A204.1 (cell line): Measurements from ENCODE around the gene PDZRN3.
A peak's percentile ranks its signal among the peaks of the same experiment; 100 is the strongest.

ENCODE experiments used
- FAIRE-seq: peaks from 2 replicates; lab custom pipeline; 2012; peaks lifted over from hg19 to GRCh38; lab: Jason Lieb, UNC

The PDZRN3 gene

DNA sequence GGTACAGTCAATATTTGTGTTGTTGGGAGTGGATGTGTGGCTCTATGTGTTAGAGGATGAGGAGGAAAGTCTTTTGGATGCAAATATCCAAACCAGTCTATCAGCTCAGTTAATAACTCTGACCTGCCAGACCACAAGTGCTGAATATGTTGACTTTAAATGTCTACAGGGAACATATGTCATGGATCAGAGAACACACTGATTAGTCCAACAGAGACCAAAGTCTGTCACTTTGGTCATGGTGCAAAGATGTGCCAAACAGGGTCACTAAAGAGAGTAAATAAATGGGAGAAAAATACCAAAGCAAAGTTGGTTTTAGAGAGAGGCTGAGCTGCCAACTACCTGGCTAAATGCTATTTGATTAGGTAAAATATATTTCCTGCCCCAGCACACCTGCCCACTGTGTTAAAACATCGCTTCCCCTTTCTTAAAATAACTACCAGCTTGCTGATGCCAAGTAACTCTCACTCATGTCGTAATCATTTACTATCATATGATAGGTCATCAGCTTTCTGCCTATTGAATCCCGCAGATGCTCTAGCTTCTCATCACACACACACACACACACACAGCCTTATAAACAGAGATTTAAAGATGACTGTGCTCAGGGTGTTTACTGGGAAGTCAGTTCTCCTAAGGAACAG is 173.3 kb downstream of the PDZRN3 start:
- FAIRE-seq = no peak

DNA sequence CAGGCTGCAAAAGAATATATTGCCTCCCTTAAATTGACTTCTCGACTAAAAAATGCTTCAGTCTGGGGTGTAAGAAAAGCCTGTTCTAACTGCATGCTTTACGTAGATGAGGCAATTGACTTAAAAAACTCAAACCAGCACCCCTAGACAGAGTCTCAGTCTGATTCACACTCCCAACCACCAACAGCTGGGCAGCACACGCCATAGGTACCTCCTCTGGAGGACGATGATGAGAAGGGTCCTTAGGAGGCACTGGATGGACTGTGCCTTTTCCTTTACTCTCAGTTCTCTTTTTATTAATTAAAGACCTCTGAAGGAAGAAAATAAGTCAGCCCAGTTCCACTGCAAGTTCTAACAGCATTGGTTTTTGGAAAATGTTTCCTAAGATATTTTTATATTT is 175.0 kb downstream of the PDZRN3 start:
- FAIRE-seq = no peak

- no peak for FAIRE-seq
Measured at GRCh38 chr3:73448761-73449301, 175.9 kb downstream of the PDZRN3 start.

DNA sequence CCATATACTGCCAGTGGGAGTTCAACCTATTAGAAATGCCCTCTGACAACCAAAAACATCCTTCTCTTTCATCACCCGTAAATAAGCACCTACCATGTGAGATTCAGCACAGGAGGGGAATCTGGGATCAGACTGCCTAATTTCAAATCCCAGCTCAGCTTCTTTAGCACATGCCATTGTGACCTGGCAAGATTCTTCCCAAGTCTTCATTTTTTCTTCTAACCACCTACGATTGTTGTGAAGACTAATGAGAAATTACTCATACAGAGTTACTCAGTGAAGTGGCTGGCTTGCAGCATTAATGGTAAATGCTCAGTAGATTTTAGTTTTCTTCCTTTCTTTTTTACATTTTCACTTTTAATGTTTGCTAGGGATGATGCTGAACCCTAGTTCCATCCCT is 176.7 kb downstream of the PDZRN3 start:
- FAIRE-seq = no peak

- FAIRE-seq = no peak
Measured at GRCh38 chr3:73447111-73447510, 177.6 kb downstream of the PDZRN3 start.

DNA sequence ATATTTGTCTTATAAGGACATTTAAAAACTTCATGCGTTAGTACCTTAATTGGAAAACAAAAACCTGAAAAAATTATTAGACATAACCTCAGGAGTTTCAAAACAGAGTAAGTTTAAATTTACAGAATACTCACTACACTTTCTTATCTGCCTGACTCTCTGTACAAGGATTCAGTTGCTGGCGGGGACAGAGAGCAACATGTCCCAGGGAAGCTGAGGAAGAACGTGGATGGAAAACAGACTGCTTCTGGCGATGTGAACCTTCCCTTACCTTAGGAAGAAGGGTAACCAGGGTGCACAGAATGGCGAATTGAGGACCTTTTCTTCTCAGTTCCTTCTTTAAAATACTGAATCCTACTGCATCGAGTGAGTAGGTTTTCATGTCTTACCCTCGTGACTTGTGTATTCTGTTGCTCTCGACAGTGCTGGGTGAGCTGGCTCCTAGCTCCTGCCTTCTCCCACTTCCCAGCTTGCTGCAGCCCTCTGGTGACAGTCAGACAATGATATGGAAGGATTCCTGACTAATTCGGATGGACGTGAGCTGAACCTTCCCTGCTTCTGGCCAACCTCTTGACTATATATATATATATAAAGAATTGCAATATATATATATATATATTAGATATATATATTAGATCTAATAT is 178.2 kb downstream of the PDZRN3 start:
- no peak for FAIRE-seq

- no peak for FAIRE-seq
Measured at GRCh38 chr3:73442886-73443285, 181.9 kb downstream of the PDZRN3 start.

DNA sequence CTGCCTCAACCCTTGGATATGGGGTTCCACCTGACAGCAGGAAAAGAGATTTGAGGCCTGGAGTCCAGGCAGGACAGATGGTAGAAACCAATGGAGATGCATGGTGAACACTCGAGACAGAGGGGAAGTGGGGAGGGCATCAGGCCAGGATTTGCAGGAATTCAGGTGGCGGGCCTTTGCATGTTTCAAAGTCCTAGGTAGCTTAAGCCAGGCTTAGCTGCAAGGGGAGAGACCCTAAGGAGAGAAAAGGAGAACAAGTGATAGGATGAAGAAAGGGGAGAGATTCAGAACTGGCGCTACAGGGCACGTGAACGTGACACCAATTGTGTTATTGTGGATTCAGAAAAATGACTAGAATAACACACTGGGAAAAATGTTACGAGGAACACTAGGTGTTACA is 182.6 kb downstream of the PDZRN3 start:
- FAIRE-seq = no peak

DNA sequence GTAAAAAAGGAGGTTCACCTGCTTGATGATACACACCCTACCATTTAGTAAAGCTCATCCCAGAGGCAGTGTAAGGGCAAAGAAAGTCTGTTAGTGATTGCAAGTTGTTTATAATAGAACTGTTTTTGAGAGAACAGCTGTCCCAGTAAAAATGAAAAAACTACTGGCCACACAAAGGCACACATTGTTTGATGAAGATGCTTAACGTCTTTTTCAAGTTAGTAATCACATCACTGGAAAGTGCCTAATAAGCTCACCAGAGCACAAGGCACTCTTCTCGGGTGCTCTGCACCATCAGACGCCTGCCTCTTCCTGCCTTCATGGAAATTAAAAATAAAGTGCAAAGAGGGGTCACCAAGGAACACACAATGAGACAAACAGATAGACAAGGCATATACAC is 186.9 kb downstream of the PDZRN3 start:
- no peak for FAIRE-seq

GRCh38 chr3:73435055-73435454 is 189.7 kb downstream of the PDZRN3 start:
- no peak for FAIRE-seq

DNA sequence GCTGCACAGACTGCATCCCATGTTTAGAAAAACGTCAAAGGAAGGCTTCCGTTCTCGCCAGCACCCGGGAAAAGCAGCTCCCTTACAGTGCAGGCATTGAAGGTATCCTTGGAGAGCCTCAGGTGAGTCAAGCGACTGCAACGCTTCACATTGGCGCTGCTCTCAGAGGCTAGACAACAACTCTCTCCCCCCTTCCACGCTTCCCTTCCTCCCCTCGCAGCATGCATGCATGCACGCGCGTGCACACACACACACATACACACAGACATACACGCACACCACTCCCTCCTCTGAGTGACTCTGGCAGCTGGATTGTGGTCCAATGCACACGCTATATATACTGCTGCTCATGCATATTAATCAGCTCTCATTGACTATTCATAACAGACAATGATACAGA is 191.1 kb downstream of the PDZRN3 start:
- FAIRE-seq = no peak

DNA sequence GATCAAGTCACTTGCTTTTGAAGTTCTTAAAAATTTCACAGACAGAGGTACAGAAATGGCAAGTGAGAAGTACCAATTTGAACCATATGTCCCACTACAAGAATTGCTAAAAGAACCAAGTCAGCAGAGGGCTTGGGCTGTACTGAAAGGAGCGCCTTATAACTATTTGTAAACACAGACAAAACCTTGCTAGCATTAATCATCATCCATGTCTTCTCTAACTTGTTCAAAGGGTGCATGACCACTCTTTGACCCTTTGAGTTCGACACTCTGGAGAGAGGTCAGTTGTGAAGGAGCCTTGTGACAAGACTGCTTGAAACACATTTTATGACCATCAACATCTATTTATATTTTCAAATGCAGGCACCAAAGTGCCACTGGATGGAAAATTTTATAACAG is 191.7 kb downstream of the PDZRN3 start:
- no peak for FAIRE-seq

GRCh38 chr3:73432706-73433032 is 192.1 kb downstream of the PDZRN3 start:
- FAIRE-seq = no peak

- peak; percentile 91 for FAIRE-seq
Measured at GRCh38 chr3:73432023-73432705, 192.6 kb downstream of the PDZRN3 start.

DNA sequence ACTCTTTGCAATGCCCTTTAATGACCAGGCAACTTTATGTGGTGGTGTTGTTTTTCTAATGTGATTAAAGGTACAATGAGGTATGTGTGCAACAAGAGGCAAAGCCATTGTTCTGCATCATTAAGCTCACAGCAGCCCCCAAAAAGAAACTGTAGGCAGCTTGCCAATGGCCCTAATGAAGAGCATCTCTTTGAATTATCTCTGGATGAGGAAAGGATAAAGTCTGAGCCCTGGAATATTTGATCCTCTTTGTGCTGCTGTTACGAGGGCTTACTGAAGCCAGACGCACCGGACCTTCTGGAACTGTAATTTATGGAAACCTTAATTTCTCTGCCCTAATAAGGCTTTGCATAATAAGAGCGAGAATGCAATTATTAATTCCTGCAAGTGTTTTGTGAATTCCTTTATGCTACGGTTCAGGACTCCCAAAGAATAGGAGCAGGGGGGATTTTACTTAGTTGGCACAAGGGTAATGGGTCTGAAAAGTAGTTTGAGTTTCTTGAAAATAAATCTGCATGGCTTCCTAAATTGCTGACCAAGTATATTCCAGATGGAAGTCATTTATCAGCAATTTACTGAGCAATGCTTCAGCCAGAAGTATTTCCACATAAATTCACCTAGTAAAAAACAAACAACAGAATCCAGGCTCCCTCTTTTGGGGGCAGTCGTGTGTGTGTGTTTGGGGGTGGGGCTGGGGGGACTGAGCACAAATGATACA is 193.4 kb downstream of the PDZRN3 start:
- no peak for FAIRE-seq

DNA sequence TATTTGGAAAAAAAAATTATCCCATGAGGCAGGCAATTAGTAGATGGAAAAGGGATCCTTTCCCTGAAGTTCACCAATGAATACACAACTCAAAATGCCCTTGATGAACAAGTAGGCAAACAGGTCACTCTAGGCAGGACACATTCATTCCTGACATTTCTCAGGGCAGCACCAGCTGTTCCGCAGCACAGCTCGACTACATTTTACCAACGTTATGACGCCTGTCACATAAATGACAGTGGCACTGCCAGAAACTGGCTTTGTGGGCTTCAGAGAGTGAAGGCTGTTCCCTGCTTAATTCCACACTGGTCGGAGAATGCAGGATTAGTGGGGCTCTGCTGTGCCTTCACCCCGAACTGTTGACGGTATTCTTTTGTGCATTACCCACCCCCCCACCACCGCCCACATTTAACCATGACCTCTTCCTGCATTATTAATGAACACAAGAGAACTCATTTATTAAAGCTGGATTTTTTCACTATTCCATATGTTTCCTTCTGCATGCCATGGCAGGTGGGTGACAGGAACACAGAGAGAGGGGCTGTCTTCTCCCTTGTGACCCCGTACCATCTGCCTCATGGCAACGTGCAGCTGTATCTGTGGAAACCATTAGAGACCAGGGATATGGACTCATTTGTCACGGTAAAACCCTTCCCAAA is 197.6 kb downstream of the PDZRN3 start:
- no peak for FAIRE-seq

GRCh38 chr3:73426606-73427005 is 198.1 kb downstream of the PDZRN3 start:
- FAIRE-seq = no peak

DNA sequence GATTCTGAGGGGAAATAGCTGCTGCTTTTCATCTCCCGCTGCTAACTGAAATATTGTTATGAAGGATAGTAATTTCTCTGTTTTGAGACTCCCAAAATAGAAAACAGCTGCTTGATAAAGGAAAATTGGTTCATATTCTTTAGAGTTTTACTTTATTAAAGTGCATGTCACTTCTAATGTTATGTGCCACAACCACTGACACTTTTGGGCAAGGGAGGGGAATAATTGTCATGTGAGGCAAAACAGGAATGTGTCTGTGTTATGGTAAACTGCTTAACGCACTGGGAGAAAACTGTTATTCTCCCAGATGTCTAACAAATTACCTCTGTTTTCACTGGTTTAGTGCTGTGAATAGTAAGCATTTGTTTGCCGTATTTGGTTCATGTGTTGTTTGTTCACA is 201.6 kb downstream of the PDZRN3 start:
- FAIRE-seq = no peak

- no peak for FAIRE-seq
Measured at GRCh38 chr3:73422571-73422970, 202.2 kb downstream of the PDZRN3 start.

GRCh38 chr3:73419942-73420341 is 204.8 kb downstream of the PDZRN3 start:
- no peak for FAIRE-seq

- FAIRE-seq = no peak
Measured at GRCh38 chr3:73419179-73419803, 205.4 kb downstream of the PDZRN3 start.

DNA sequence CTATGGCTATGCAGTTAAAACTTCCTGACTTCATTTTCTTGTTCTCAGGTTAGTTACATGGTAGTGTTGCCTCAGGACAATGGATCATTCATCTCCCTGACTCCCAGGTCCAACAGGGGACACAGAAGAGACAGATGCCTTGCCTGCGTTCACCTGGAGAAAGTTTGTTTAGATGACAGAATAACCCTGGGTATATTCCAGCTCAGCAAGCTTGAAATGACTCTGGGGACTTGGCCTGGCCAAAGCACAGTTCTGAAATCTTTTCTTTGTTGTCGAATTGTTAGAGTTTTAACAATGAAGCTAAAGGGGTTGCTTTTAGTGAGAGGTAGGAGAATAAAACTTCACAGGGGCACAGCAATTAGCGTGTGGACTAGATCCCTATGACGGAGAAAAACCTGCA is 206.1 kb downstream of the PDZRN3 start:
- no peak for FAIRE-seq
